Measurements from ENCODE around the gene SERPIND1. TPM values are rescaled to one million over a fixed set of nuclear protein-coding genes. Genes with fewer than 3 reads are reported as not detected.

Gene SERPIND1
- total RNA-seq, 1 experiment from 2014 or later = 0.19 TPM

DNA sequence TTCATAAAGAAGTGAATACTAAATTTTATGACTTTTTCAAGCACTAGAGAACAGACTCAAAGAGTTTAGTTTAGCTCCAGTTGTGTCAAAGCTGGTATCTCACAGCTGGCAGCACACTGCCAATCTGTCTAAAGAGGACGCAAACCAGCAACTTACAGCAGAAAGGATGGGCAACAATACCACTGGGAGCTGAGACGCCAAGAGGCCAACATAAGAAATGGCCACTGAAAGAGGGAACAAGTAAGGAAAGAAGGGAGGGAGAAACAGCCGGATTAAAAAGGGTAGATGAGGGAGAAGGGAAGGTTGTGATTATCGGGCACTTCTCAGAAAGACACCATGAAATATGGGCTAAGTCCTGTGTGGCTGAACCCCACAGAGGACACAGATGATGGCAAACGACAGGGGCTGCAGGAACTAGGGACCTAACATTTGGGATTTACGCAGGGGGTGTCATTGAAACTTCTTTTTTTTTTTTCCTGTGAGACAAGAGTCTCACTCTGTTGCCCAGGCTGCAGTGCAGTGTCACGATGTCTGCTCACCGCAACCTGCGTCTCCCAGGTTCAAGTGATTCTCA lies 41.7 kb downstream of the SERPIND1 start:
- H3K36me3 ChIP-seq (ENCODE audit: insufficient read depth, low read length, poor library complexity, severe bottlenecking) = no peaks in the 10 kb centered on the region
- DNase-seq (ENCODE audit: low spot score) = no peak
- no peak overlapping the region for H3K27ac ChIP-seq (ENCODE audit: low read depth, low read length, poor library complexity, severe bottlenecking)
- no peaks in the 10 kb centered on the region for H3K9me3 ChIP-seq (ENCODE audit: low read depth, low read length, poor library complexity, severe bottlenecking)
- POLR2A ChIA-PET (ENCODE audit: low non-redundant PET) = no interaction called here
- intact Hi-C loops (cut with micrococcal nuclease; ENCODE audit: unreplicated experiment) = no loop called here
- no peaks in the 10 kb centered on the region for H3K27me3 ChIP-seq (replicated peaks; ENCODE audit: insufficient read depth, low read depth, low read length, poor library complexity)
- no peak for TF ChIP-seq EZH2 (IDR thresholded peaks at IDR 0.05; ENCODE audit: borderline replicate concordance, low read depth, low read length, poor library complexity, severe bottlenecking)
- TF ChIP-seq, protein P1, sequence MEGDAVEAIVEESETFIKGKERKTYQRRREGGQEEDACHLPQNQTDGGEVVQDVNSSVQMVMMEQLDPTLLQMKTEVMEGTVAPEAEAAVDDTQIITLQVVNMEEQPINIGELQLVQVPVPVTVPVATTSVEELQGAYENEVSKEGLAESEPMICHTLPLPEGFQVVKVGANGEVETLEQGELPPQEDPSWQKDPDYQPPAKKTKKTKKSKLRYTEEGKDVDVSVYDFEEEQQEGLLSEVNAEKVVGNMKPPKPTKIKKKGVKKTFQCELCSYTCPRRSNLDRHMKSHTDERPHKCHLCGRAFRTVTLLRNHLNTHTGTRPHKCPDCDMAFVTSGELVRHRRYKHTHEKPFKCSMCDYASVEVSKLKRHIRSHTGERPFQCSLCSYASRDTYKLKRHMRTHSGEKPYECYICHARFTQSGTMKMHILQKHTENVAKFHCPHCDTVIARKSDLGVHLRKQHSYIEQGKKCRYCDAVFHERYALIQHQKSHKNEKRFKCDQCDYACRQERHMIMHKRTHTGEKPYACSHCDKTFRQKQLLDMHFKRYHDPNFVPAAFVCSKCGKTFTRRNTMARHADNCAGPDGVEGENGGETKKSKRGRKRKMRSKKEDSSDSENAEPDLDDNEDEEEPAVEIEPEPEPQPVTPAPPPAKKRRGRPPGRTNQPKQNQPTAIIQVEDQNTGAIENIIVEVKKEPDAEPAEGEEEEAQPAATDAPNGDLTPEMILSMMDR (conservative IDR thresholded peaks at IDR 0.05; ENCODE audit: low read depth, low read length) = no peak
- CTCF ChIA-PET = no interaction called here
- H3K4me1 ChIP-seq (ENCODE audit: insufficient read depth, low read length, poor library complexity, severe bottlenecking) = no peaks in the 10 kb centered on the region
- H3K4me3 ChIP-seq (ENCODE audit: low read depth, low read length, poor library complexity, severe bottlenecking) = no peak overlapping the region
- no TSS peak for BruUV-seq (replicated peaks)

DNA sequence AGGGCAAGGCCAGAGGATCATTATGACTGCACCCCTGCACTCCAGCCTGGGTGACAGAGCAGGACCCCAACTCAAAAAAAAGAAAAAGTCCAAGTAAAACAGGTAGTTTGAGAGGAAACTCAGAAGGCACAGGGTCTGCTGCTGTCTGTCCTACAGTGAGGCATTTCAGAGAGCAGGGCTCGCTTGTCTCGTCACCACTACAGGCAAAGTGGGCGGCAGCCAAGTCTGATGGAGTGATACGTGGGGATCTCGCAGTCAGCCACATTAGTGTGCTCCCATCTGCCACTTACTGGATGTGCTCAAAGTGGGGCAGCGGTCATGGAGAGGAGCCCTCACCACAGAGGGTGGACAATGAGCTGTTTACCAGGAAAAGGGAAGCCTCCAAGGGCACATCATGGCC lies 42.6 kb downstream of the SERPIND1 start:
- Histone ChIP-seq H3K36me3 (ENCODE audit: insufficient read depth, low read length, poor library complexity, severe bottlenecking) (no peaks in the 10 kb centered on the region), H3K9me3 (ENCODE audit: low read depth, low read length, poor library complexity, severe bottlenecking) (no peaks in the 10 kb centered on the region), H3K4me3 (ENCODE audit: low read depth, low read length, poor library complexity, severe bottlenecking) (no peak overlapping the region), H3K27me3 (replicated peaks; ENCODE audit: insufficient read depth, low read depth, low read length, poor library complexity) (no peaks in the 10 kb centered on the region), H3K4me1 (ENCODE audit: insufficient read depth, low read length, poor library complexity, severe bottlenecking) (no peaks in the 10 kb centered on the region), H3K27ac (ENCODE audit: low read depth, low read length, poor library complexity, severe bottlenecking) (no peak overlapping the region)
- no TSS peak for BruUV-seq (replicated peaks)
- intact Hi-C loops (cut with micrococcal nuclease; ENCODE audit: unreplicated experiment) = no loop called here
- CTCF ChIA-PET = no interaction called here
- no peak for DNase-seq (ENCODE audit: low spot score)
- POLR2A ChIA-PET (ENCODE audit: low non-redundant PET) = no interaction called here
- TF ChIP-seq, protein P1 (conservative IDR thresholded peaks at IDR 0.05; ENCODE audit: low read depth, low read length) = no peak
- no peak for TF ChIP-seq EZH2 (IDR thresholded peaks at IDR 0.05; ENCODE audit: borderline replicate concordance, low read depth, low read length, poor library complexity, severe bottlenecking)

DNA sequence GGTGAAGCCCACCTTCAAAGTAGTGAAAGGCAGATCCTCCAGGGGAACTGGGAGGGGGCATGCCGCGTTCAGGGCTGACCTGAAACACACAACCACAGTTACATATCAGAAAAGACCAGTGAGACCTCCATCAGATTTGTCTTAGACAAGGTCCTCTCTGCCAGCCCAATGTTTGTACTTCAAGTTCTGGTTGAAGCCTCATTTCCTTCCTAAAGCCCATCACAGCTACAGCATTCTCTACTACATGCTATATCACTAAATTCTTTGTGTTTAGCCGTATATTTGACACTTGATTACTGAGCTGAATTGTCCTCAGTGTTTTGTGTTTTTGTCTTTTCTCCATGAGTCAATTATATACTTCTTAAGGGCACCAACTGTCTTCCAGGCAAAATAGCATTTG lies 44.6 kb downstream of the SERPIND1 start:
- intact Hi-C loops (cut with micrococcal nuclease; ENCODE audit: unreplicated experiment) = no loop called here
- Histone ChIP-seq H3K27ac (ENCODE audit: low read depth, low read length, poor library complexity, severe bottlenecking) (no peak overlapping the region), H3K9me3 (ENCODE audit: low read depth, low read length, poor library complexity, severe bottlenecking) (no peaks in the 10 kb centered on the region), H3K36me3 (ENCODE audit: insufficient read depth, low read length, poor library complexity, severe bottlenecking) (no peaks in the 10 kb centered on the region), H3K4me1 (ENCODE audit: insufficient read depth, low read length, poor library complexity, severe bottlenecking) (no peaks in the 10 kb centered on the region), H3K27me3 (replicated peaks; ENCODE audit: insufficient read depth, low read depth, low read length, poor library complexity) (no peaks in the 10 kb centered on the region), H3K4me3 (ENCODE audit: low read depth, low read length, poor library complexity, severe bottlenecking) (no peak overlapping the region)
- no peak for TF ChIP-seq EZH2 (IDR thresholded peaks at IDR 0.05; ENCODE audit: borderline replicate concordance, low read depth, low read length, poor library complexity, severe bottlenecking)
- TF ChIP-seq, protein P1 (conservative IDR thresholded peaks at IDR 0.05; ENCODE audit: low read depth, low read length) = no peak
- POLR2A ChIA-PET (ENCODE audit: low non-redundant PET) = no interaction called here
- CTCF ChIA-PET = no interaction called here
- BruUV-seq (replicated peaks) = no TSS peak
- DNase-seq (ENCODE audit: low spot score) = no peak
